Thoracic aorta (tissue), 2 donors: ENCODE data around the gene TYSND1. TPM values are rescaled to one million over a fixed set of nuclear protein-coding genes. Genes with fewer than 3 reads are reported as not detected.
A peak's percentile ranks its signal among the peaks of the same experiment; 100 is the strongest.

Experiments
- ATAC-seq: fragments of 150-250 bp; one replicate; pipeline ENCODE4 v1.8.0; 2017; ENCODE audit warnings: low read depth; ENCODE audit not compliant: insufficient number of reproducible peaks, low FRiP score
- DNase-seq: peaks from one replicate; pipeline ENCODE4 v3.0.0-alpha.2; 2020; ENCODE audit warnings: low spot score
- H3K27ac ChIP-seq, 2 donors: fragments of 200-600 bp; sonication (generic); 1 replicate in 1 of 2; 2 replicates in 1 of 2; pipeline ENCODE4 v1.5.1; 2016; ENCODE audit warnings: mild to moderate bottlenecking in 2 of 2, moderate library complexity in 2 of 2
- H3K27me3 ChIP-seq: fragments of 200-600 bp; sonication (generic); replicated peaks from 2 replicates; pipeline ENCODE4 v1.6.0; 2016; ENCODE audit warnings: mild to moderate bottlenecking; ENCODE audit not compliant: insufficient read depth
- H3K36me3 ChIP-seq: fragments of 200-600 bp; sonication (generic); one replicate; pipeline ENCODE4 v1.5.1; 2016
- H3K4me1 ChIP-seq, 2 donors: fragments of 200-600 bp; sonication (generic); 1 replicate in 1 of 2; 2 replicates in 1 of 2; pipeline versions ENCODE4 v1.5.1 to v1.6.0; 2016; ENCODE audit warnings: low read depth in 2 of 2, mild to moderate bottlenecking in 1 of 2; ENCODE audit not compliant: control insufficient read depth in 1 of 2
- H3K4me3 ChIP-seq: fragments of 200-600 bp; sonication (generic); 2 replicates; pipeline ENCODE4 v1.5.1; 2016; ENCODE audit warnings: mild to moderate bottlenecking
- H3K9me3 ChIP-seq: fragments of 200-600 bp; sonication (generic); 2 replicates; pipeline ENCODE4 v1.5.1; 2016
- CTCF ChIP-seq: fragments of 200-600 bp; sonication (generic); IDR thresholded peaks from one replicate; pipeline ENCODE4 v1.5.1; 2019; ENCODE audit warnings: antibody characterized with exemption
- total RNA-seq, 2 donors: library from RNA; depleted of rRNA; stranded (reverse); fragments of >200 nt; gene quantifications; one replicate each; pipeline versions ENCODE4 v1.1.0 to v1.2.3, GENCODE V29; 2016

Gene TYSND1
- total RNA-seq, 2 donors from 2014 or later: 11.4 to 12.2 TPM

GRCh38 chr10:70158113-70158512, 11.6 kb upstream of the TYSND1 start:
- Histone ChIP-seq H3K4me3 (no peak overlapping the region), H3K27me3 (no peaks in the 10 kb centered on the region), H3K36me3 (peaks cover 42% of the 10 kb centered on the region), H3K9me3 (no peaks in the 10 kb centered on the region), H3K27ac (no peak overlapping the region), H3K4me1 (peaks cover 15 to 26% of the 10 kb centered on the region in 2 donors)
- ATAC-seq (no peak), DNase-seq (no peak)
- no peak for TF ChIP-seq CTCF

GRCh38 chr10:70155255-70155838, 8.8 kb upstream of the TYSND1 start:
- H3K27ac ChIP-seq: no peak overlapping the region
- no peak for TF ChIP-seq CTCF
- DNase-seq (no peak), ATAC-seq (no peak)
- no peaks in the 10 kb centered on the region for H3K27me3 ChIP-seq
- H3K4me3 ChIP-seq: no peak overlapping the region
- H3K36me3 ChIP-seq: peaks cover 61% of the 10 kb centered on the region
- H3K4me1 ChIP-seq: peaks cover 0 to 3% of the 10 kb centered on the region in 2 donors
- H3K9me3 ChIP-seq: no peaks in the 10 kb centered on the region

- peaks cover 20% of the 10 kb centered on the region for H3K36me3 ChIP-seq
Observed at GRCh38 chr10:70148516-70148915, 2.0 kb upstream of the TYSND1 start.

GRCh38 chr10:70147259-70147625, 742 bp upstream of the TYSND1 start:
- H3K27me3 ChIP-seq: no peaks in the 10 kb centered on the region
- peaks cover 14 to 22% of the 10 kb centered on the region in 2 donors for H3K4me1 ChIP-seq
- DNase-seq (no peak), ATAC-seq (no peak)
- H3K4me3 ChIP-seq: peak overlapping the region; percentile 92
- H3K27ac ChIP-seq: peak overlapping the region; percentile 77 to 82
- no peaks in the 10 kb centered on the region for H3K9me3 ChIP-seq
- TF ChIP-seq CTCF: no peak
- H3K36me3 ChIP-seq: peaks cover 10% of the 10 kb centered on the region

More at GRCh38 chr10:70148516-70148915, 2.0 kb upstream of the TYSND1 start:
- DNase-seq (no peak), ATAC-seq (no peak)
- H3K27ac ChIP-seq: no peak overlapping the region
- H3K9me3 ChIP-seq: no peaks in the 10 kb centered on the region
- H3K4me1 ChIP-seq: peaks cover 14 to 22% of the 10 kb centered on the region in 2 donors
- TF ChIP-seq CTCF: no peak
- no peaks in the 10 kb centered on the region for H3K27me3 ChIP-seq
- H3K4me3 ChIP-seq: no peak overlapping the region

- TF ChIP-seq CTCF: peak; percentile 69
- no peak for DNase-seq
- peak; percentile 37 for ATAC-seq
- H3K9me3 ChIP-seq: no peaks in the 10 kb centered on the region
- H3K27ac ChIP-seq: peak overlapping the region; percentile 77 to 82
- no peaks in the 10 kb centered on the region for H3K27me3 ChIP-seq
- peaks cover 14 to 22% of the 10 kb centered on the region in 2 donors for H3K4me1 ChIP-seq
- peak overlapping the region; percentile 92 for H3K4me3 ChIP-seq
- H3K36me3 ChIP-seq: no peaks in the 10 kb centered on the region
Observed at GRCh38 chr10:70145666-70146488, 623 bp downstream of the TYSND1 start.
